Memory B cell (primary cell): ENCODE results near the gene KCNK10.

Source experiments
- ATAC-seq: fragments of 150-1000 bp; cut with Tn5 transposase; 2 replicates; pipeline ENCODE4 v1.10.0; 2021; ENCODE audit warnings: low read depth, mild to moderate bottlenecking, moderate library complexity
- DNase-seq, 2 donors: peaks; one replicate each; pipeline ENCODE4 v3.0.0; 2022; ENCODE audit warnings: low spot score in 2 of 2
- H3K27ac Mint-ChIP-seq: one replicate; pipeline ENCODE4 v1.8.0; 2022; ENCODE audit warnings: mild to moderate bottlenecking, moderate library complexity, mixed read lengths
- H3K27me3 Mint-ChIP-seq: one replicate; pipeline ENCODE4 v1.8.0; 2022; ENCODE audit warnings: mixed read lengths
- H3K36me3 Mint-ChIP-seq: one replicate; pipeline ENCODE4 v1.8.0; 2022; ENCODE audit warnings: mild to moderate bottlenecking, mixed read lengths
- H3K4me1 Mint-ChIP-seq: one replicate; pipeline ENCODE4 v1.8.0; 2022; ENCODE audit warnings: mixed read lengths
- H3K4me3 Mint-ChIP-seq: one replicate; pipeline ENCODE4 v1.8.0; 2022; ENCODE audit warnings: mild to moderate bottlenecking, moderate library complexity, mixed read lengths
- H3K9me3 Mint-ChIP-seq: one replicate; pipeline ENCODE4 v1.8.0; 2022; ENCODE audit warnings: mixed read lengths

KCNK10 gene

GRCh38 chr14:88212691-88213090, 110.4 kb downstream of the KCNK10 start:
- ATAC-seq: no peak
- no peak overlapping the region for H3K27ac Mint-ChIP-seq
- H3K4me3 Mint-ChIP-seq: no peak overlapping the region
- H3K36me3 Mint-ChIP-seq: no peaks in the 10 kb centered on the region
- no peaks in the 10 kb centered on the region for H3K4me1 Mint-ChIP-seq
- no peak for DNase-seq
- no peaks in the 10 kb centered on the region for H3K9me3 Mint-ChIP-seq
- peaks cover 9% of the 10 kb centered on the region for H3K27me3 Mint-ChIP-seq

- Mint-ChIP-seq H3K4me1 (no peaks in the 10 kb centered on the region), H3K4me3 (no peak overlapping the region), H3K27ac (no peak overlapping the region), H3K36me3 (no peaks in the 10 kb centered on the region), H3K27me3 (peaks cover 11% of the 10 kb centered on the region), H3K9me3 (no peaks in the 10 kb centered on the region)
- DNase-seq: no peak
- ATAC-seq: no peak
Observed at GRCh38 chr14:88210426-88210825, 112.6 kb downstream of the KCNK10 start.

- no peaks in the 10 kb centered on the region for H3K36me3 Mint-ChIP-seq
- peak; percentile 80 for ATAC-seq
Observed at GRCh38 chr14:88209273-88209672, 113.8 kb downstream of the KCNK10 start.

GRCh38 chr14:88208858-88209257, 114.2 kb downstream of the KCNK10 start:
- peak overlapping the region; percentile 24 for H3K4me3 Mint-ChIP-seq
- no peaks in the 10 kb centered on the region for H3K36me3 Mint-ChIP-seq
- no peak overlapping the region for H3K27ac Mint-ChIP-seq
- peaks cover 18% of the 10 kb centered on the region for H3K27me3 Mint-ChIP-seq
- DNase-seq: no peak
- H3K4me1 Mint-ChIP-seq: no peaks in the 10 kb centered on the region
- ATAC-seq: peak; percentile 6
- no peaks in the 10 kb centered on the region for H3K9me3 Mint-ChIP-seq

More at GRCh38 chr14:88209273-88209672, 113.8 kb downstream of the KCNK10 start:
- peak overlapping the region; percentile 24 for H3K4me3 Mint-ChIP-seq
- H3K27me3 Mint-ChIP-seq: peaks cover 17% of the 10 kb centered on the region
- H3K4me1 Mint-ChIP-seq: no peaks in the 10 kb centered on the region
- DNase-seq: no peak
- no peak overlapping the region for H3K27ac Mint-ChIP-seq
- no peaks in the 10 kb centered on the region for H3K9me3 Mint-ChIP-seq

GRCh38 chr14:88204221-88204620, 118.8 kb downstream of the KCNK10 start:
- no peak overlapping the region for H3K4me3 Mint-ChIP-seq
- ATAC-seq (no peak), DNase-seq (no peak)
- H3K36me3 Mint-ChIP-seq: no peaks in the 10 kb centered on the region
- no peaks in the 10 kb centered on the region for H3K4me1 Mint-ChIP-seq
- H3K9me3 Mint-ChIP-seq: no peaks in the 10 kb centered on the region
- peaks cover 17% of the 10 kb centered on the region for H3K27me3 Mint-ChIP-seq
- H3K27ac Mint-ChIP-seq: no peak overlapping the region

- no peak for ATAC-seq
- no peaks in the 10 kb centered on the region for H3K4me1 Mint-ChIP-seq
- H3K27ac Mint-ChIP-seq: no peak overlapping the region
- no peaks in the 10 kb centered on the region for H3K9me3 Mint-ChIP-seq
- H3K36me3 Mint-ChIP-seq: no peaks in the 10 kb centered on the region
- no peak overlapping the region for H3K4me3 Mint-ChIP-seq
- no peak for DNase-seq
- peaks cover 17% of the 10 kb centered on the region for H3K27me3 Mint-ChIP-seq
Observed at GRCh38 chr14:88203291-88203690, 119.8 kb downstream of the KCNK10 start.

GRCh38 chr14:88202286-88202685, 120.8 kb downstream of the KCNK10 start:
- no peak overlapping the region for H3K27ac Mint-ChIP-seq
- ATAC-seq (no peak), DNase-seq (no peak)
- H3K4me1 Mint-ChIP-seq: no peaks in the 10 kb centered on the region
- H3K4me3 Mint-ChIP-seq: no peak overlapping the region
- H3K9me3 Mint-ChIP-seq: no peaks in the 10 kb centered on the region
- H3K36me3 Mint-ChIP-seq: no peaks in the 10 kb centered on the region
- peaks cover 17% of the 10 kb centered on the region for H3K27me3 Mint-ChIP-seq

GRCh38 chr14:88201851-88202250, 121.2 kb downstream of the KCNK10 start:
- Mint-ChIP-seq H3K4me1 (no peaks in the 10 kb centered on the region), H3K27me3 (peaks cover 17% of the 10 kb centered on the region), H3K4me3 (no peak overlapping the region), H3K27ac (no peak overlapping the region), H3K9me3 (no peaks in the 10 kb centered on the region), H3K36me3 (no peaks in the 10 kb centered on the region)
- DNase-seq: no peak
- ATAC-seq: no peak

GRCh38 chr14:88199882-88200281, 123.2 kb downstream of the KCNK10 start:
- ATAC-seq (no peak), DNase-seq (no peak)
- no peaks in the 10 kb centered on the region for H3K4me1 Mint-ChIP-seq
- H3K27me3 Mint-ChIP-seq: peaks cover 23% of the 10 kb centered on the region
- H3K36me3 Mint-ChIP-seq: no peaks in the 10 kb centered on the region
- no peak overlapping the region for H3K27ac Mint-ChIP-seq
- H3K9me3 Mint-ChIP-seq: no peaks in the 10 kb centered on the region
- no peak overlapping the region for H3K4me3 Mint-ChIP-seq

- no peaks in the 10 kb centered on the region for H3K36me3 Mint-ChIP-seq
- H3K27me3 Mint-ChIP-seq: peaks cover 21% of the 10 kb centered on the region
- no peak for ATAC-seq
- H3K9me3 Mint-ChIP-seq: no peaks in the 10 kb centered on the region
- H3K4me3 Mint-ChIP-seq: no peak overlapping the region
- no peaks in the 10 kb centered on the region for H3K4me1 Mint-ChIP-seq
- no peak for DNase-seq
- no peak overlapping the region for H3K27ac Mint-ChIP-seq
Observed at GRCh38 chr14:88198446-88198845, 124.6 kb downstream of the KCNK10 start.

GRCh38 chr14:88196925-88197324, 126.1 kb downstream of the KCNK10 start:
- Mint-ChIP-seq H3K27ac (no peak overlapping the region), H3K9me3 (no peaks in the 10 kb centered on the region), H3K4me3 (no peak overlapping the region), H3K36me3 (no peaks in the 10 kb centered on the region), H3K4me1 (no peaks in the 10 kb centered on the region), H3K27me3 (peaks cover 18% of the 10 kb centered on the region)
- DNase-seq (no peak), ATAC-seq (no peak)

- H3K4me3 Mint-ChIP-seq: no peak overlapping the region
- no peaks in the 10 kb centered on the region for H3K9me3 Mint-ChIP-seq
- no peak overlapping the region for H3K27ac Mint-ChIP-seq
- no peaks in the 10 kb centered on the region for H3K4me1 Mint-ChIP-seq
- ATAC-seq (no peak), DNase-seq (no peak)
- no peaks in the 10 kb centered on the region for H3K36me3 Mint-ChIP-seq
- H3K27me3 Mint-ChIP-seq: peaks cover 21% of the 10 kb centered on the region
Observed at GRCh38 chr14:88196116-88196890, 126.8 kb downstream of the KCNK10 start.

- no peak overlapping the region for H3K27ac Mint-ChIP-seq
- no peak for ATAC-seq
- DNase-seq: no peak
- H3K9me3 Mint-ChIP-seq: no peaks in the 10 kb centered on the region
- H3K36me3 Mint-ChIP-seq: no peaks in the 10 kb centered on the region
- no peak overlapping the region for H3K4me3 Mint-ChIP-seq
- peaks cover 23% of the 10 kb centered on the region for H3K27me3 Mint-ChIP-seq
- H3K4me1 Mint-ChIP-seq: no peaks in the 10 kb centered on the region
Observed at GRCh38 chr14:88195676-88196075, 127.4 kb downstream of the KCNK10 start.

- H3K9me3 Mint-ChIP-seq: no peaks in the 10 kb centered on the region
- no peak overlapping the region for H3K4me3 Mint-ChIP-seq
Observed at GRCh38 chr14:88194531-88194930, 128.5 kb downstream of the KCNK10 start.

GRCh38 chr14:88191605-88192004, 131.5 kb downstream of the KCNK10 start:
- H3K9me3 Mint-ChIP-seq: no peaks in the 10 kb centered on the region
- no peak overlapping the region for H3K4me3 Mint-ChIP-seq
- peaks cover 23% of the 10 kb centered on the region for H3K27me3 Mint-ChIP-seq
- ATAC-seq (no peak), DNase-seq (no peak)
- no peaks in the 10 kb centered on the region for H3K36me3 Mint-ChIP-seq
- H3K27ac Mint-ChIP-seq: no peak overlapping the region
- peaks cover 9% of the 10 kb centered on the region for H3K4me1 Mint-ChIP-seq

More at GRCh38 chr14:88194531-88194930, 128.5 kb downstream of the KCNK10 start:
- Mint-ChIP-seq H3K36me3 (no peaks in the 10 kb centered on the region), H3K4me1 (peaks cover 1% of the 10 kb centered on the region), H3K27me3 (peaks cover 24% of the 10 kb centered on the region), H3K27ac (no peak overlapping the region)
- DNase-seq: no peak
- ATAC-seq: no peak
